ENCODE measurements around the gene AKNA.

AKNA gene

GRCh38 chr9:114396558-114397218, 8.9 kb upstream of the AKNA start:
- TF ChIP-seq REST (IDR thresholded peaks at IDR 0.05; ENCODE audit: insufficient read depth in 1 of 2, low read depth in 2 of 2, low read length in 2 of 2) (no peak), FOXP2 (optimal IDR thresholded peaks at IDR 0.05; ENCODE audit: borderline replicate concordance, extremely low read depth, extremely low read length, insufficient read depth) (no peak), SIN3A (IDR thresholded peaks at IDR 0.05; ENCODE audit: borderline replicate concordance, insufficient read depth, low read length) (no peak), POLR2AphosphoS5 (IDR thresholded peaks at IDR 0.05; ENCODE audit: low read depth, low read length) (no peak), TAF1 (IDR thresholded peaks at IDR 0.05; ENCODE audit: borderline replicate concordance, insufficient read depth, low read length) (no peak)

- TF ChIP-seq TAF1 (IDR thresholded peaks at IDR 0.05; ENCODE audit: borderline replicate concordance, insufficient read depth, low read length) = no peak
- no peak for TF ChIP-seq SIN3A (IDR thresholded peaks at IDR 0.05; ENCODE audit: borderline replicate concordance, insufficient read depth, low read length)
- TF ChIP-seq POLR2AphosphoS5 (IDR thresholded peaks at IDR 0.05; ENCODE audit: low read depth, low read length) = no peak
- TF ChIP-seq REST (IDR thresholded peaks at IDR 0.05; ENCODE audit: insufficient read depth in 1 of 2, low read depth in 2 of 2, low read length in 2 of 2) = no peak
- TF ChIP-seq FOXP2 (optimal IDR thresholded peaks at IDR 0.05; ENCODE audit: borderline replicate concordance, extremely low read depth, extremely low read length, insufficient read depth) = no peak
Observed at GRCh38 chr9:114395768-114396167, 8.0 kb upstream of the AKNA start.

- TF ChIP-seq SIN3A (IDR thresholded peaks at IDR 0.05; ENCODE audit: borderline replicate concordance, insufficient read depth, low read length) = no peak
- TF ChIP-seq TAF1 (IDR thresholded peaks at IDR 0.05; ENCODE audit: borderline replicate concordance, insufficient read depth, low read length) = no peak
- TF ChIP-seq FOXP2 (optimal IDR thresholded peaks at IDR 0.05; ENCODE audit: borderline replicate concordance, extremely low read depth, extremely low read length, insufficient read depth) = no peak
- no peak for TF ChIP-seq REST (IDR thresholded peaks at IDR 0.05; ENCODE audit: insufficient read depth in 1 of 2, low read depth in 2 of 2, low read length in 2 of 2)
- TF ChIP-seq POLR2AphosphoS5 (IDR thresholded peaks at IDR 0.05; ENCODE audit: low read depth, low read length) = no peak
Observed at GRCh38 chr9:114395334-114395617, 7.5 kb upstream of the AKNA start.

- TF ChIP-seq SIN3A (IDR thresholded peaks at IDR 0.05; ENCODE audit: borderline replicate concordance, insufficient read depth, low read length) (no peak), TAF1 (IDR thresholded peaks at IDR 0.05; ENCODE audit: borderline replicate concordance, insufficient read depth, low read length) (no peak), POLR2AphosphoS5 (IDR thresholded peaks at IDR 0.05; ENCODE audit: low read depth, low read length) (no peak), FOXP2 (optimal IDR thresholded peaks at IDR 0.05; ENCODE audit: borderline replicate concordance, extremely low read depth, extremely low read length, insufficient read depth) (no peak), REST (IDR thresholded peaks at IDR 0.05; ENCODE audit: insufficient read depth in 1 of 2, low read depth in 2 of 2, low read length in 2 of 2) (no peak)
Observed at GRCh38 chr9:114394523-114395333, 6.9 kb upstream of the AKNA start.

Data from PFSK-1 (cell line).